Kidney glomerular epithelial cell (primary cell): ENCODE results near the gene RNASE2.
"Not testable (repeated sequence)": the region's sequence is repeated elsewhere in the genome, so short reads cannot be mapped to it uniquely, and the experiment has no call there.

ENCODE experiments used
- DNase-seq: peaks from one replicate; lab custom pipeline; 2025; lab: John Stamatoyannopoulos, UW

Gene RNASE2

DNA sequence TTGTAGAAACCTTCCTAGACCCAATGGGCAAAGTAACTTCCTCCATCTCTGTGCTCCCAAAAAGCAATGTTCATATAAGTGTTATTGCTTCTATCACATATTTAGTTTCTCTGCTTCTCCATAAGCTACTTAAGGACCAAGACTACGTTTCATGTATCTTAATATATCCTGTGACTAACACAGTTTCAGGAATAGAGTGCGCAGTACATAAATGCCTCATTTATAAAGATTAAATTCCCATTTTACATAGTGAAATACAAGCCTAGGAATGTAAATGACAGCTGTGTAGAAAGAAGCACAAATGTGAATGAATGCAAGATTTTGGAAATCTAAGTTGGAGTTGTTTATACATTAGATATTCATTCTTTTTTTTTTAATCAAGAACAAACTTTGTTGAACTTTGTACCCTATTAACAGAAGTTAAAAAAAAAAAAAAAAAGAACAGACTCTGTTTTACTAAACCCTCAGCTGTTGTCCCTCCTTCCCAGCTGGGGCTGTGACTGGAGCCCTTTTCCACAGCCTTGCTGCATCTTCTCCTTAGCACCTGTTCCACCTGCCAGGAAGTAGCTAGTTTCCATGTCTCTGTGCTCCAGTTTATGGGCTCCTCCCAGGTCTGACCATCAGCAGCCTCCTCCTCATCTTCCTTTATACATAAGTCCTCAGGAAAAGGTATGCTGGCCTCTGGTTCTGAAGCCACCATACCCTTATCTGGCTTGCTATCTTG lies 27.5 kb downstream of the RNASE2 start:
- no peak for DNase-seq

DNA sequence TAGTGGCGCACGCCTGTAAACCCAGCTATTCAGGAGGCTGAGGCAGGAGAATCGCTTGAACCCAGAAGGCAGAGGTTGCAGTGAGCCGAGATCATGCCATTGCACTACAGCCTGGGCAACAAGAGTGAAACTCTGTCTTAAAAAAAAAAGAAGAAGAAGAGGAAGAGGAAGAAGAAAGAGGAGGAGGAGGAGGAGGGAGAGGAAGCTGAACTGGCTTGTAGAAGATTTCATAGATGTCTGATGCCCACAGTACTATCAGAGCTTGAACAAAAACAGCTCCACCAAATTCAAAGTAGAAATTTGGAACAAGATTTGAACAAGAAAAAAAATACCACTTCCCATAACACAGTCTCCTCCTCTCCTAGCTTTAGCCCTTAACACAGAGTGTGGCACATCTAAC lies 30.4 kb downstream of the RNASE2 start:
- not testable (repeated sequence) for DNase-seq

DNA sequence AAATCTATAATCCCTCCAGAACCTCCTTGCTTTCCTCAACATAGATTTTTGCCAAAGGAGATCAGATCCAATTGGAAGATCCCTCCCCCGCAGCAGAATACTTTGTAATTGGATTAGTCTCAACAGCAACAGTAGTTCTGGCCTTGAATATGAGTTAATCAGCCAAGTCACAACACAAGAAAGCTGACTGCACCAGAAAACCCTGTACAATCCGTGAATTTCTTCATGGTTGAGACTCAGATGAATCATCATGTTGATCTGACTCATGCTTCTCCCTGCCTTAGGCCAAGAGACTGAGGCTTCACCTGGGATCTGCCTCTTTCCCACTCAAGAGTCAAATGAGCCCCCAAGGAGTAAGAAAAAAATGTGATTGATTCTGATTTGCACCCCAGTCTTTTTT lies 31.5 kb downstream of the RNASE2 start:
- DNase-seq = peak; percentile 89

DNA sequence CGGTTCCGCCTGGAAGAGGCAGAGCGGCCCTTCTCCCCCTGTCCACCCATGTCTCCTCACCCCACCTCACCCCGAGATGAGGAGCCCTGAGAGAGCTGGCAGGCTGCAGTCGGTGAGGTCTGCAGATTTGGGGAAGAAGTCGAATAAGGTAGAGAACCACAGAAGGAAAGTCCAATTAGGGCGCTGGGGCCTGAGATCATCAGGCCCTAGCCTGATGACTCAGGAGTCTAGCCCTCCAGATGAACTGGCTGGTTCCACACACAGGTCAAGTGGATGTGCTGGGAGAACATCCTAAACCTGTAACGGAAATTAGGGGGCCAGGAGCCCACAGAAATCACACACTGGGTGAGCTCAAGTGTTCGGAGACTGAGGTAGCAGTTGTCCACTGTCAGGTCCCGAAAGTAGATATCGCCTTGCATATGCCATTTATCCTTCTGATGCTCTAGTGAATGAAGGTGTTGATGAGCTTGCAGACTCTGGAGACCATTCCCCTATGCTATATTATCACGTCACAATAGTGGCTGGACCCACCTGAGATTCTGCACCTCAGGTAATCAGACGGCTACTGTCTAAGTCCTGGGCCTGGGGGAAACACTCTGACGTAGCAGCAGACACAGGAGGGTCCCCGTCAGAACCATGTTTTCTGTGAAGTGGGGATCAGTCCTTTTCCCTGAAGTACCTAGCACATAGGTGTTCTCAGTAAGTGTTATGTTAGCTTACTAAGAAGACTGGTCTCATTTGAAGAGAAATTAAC lies 33.6 kb downstream of the RNASE2 start:
- no peak for DNase-seq

DNA sequence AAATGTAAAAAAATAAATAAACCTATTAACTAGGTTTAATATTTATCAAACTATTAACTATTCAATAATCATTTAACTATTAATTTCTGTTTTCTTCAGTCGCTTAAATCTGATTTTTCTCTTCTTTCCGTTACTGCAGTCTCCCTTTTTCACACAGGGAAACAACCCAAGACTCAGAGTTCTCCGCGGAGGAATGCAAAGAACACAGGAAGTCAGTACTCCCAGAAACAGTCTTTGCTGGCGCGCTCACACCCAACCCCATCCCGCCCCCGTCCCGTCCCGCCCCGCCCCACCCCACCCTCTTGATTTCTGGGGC lies 34.1 kb downstream of the RNASE2 start:
- no peak for DNase-seq

DNA sequence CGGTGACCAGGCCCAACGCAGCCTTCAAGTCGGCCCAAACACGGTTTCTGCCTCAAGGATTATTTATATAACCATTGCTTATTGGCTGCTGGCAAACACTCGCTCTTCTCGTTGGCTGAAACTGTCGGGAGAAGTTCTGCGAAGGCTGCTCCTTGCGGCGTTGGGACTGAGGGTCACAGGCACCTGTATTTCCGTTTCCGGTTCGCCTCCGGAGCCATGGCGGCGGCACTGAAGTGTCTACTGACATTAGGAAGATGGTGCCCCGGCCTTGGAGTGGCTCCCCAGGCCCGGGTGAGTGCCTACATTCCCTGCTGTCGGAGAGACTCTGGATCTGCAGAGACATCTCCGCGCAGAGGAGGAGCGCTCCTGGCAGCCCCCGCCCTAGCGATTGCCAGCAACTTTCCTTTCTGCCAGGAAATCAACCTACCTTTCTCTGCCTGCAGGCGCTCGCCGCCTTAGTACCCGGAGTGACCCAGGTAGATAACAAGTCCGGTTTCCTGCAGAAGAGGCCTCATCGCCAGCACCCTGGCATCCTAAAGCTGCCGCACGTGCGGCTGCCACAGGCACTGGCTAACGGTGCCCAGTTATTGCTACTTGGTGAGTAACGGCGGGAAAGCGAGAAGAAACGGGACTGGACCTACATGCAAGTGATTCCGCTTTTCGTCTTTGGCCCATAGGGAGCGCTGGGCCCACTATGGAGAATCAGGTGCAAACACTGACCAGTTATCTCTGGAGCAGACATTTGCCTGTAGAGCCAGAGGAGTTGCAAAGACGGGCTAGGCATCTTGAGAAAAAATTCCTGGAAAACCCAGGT lies 34.7 kb downstream of the RNASE2 start, which contains the start of gene METTL17:
TSS of gene METTL17 (plus strand) at position 194 of the 814 bp plus-strand sequence. CDS start at position 217, 23 bp downstream.
- peak; percentile 97 for DNase-seq

DNA sequence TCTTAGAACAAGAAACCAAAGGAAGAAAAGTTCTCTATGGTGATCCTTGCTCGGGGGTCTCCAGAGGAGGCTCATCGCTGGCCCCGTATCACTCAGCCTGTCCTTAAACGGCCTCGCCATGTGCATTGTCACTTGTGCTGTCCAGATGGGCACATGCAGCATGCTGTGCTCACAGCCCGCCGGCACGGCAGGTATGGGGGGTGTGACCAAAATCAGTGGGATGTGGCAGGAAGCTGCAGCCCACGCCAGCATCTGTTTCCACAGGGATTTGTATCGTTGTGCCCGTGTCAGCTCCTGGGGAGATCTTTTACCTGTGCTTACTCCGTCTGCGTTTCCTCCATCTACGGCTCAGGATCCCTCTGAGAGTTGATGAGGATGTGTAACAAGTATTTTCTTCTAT lies 41.2 kb downstream of the RNASE2 start:
- DNase-seq = no peak

DNA sequence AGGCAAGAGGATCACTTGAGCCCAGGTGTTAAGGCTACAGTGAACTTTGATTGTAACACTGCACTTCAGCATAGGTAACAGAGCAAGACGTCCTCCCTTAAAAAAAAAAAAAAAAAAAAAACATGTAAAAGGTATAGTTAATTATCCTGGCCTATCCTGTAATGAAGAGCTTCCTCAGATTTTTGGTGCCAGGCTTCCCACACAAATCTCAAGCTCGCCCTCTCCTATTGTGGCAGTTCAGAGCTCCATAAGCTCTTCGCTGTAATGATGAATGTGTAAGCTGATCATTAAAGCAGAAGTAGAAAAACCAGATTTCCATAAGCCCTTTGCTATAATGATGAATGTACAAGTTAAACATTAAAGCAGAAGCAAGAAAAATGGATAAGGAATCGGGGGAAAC lies 41.8 kb downstream of the RNASE2 start:
- DNase-seq = no peak

DNA sequence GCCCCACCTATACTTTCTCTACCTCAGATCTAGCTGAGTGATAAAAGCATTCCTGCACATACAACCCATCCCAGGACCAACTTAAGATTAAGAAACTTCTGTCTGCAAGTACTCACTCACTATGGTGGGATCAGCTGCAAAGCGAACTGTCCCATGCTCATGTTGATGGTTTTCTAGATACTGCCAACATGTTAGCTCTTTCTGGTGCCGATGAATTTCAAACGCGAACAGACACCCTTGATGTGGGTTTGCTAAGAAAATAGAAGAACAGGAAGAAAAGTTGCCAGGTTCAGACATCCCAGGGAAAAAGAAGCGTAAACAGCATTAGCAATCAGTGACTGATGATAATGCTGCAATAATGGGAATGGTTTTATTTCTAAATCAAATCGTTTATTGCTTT lies 42.3 kb downstream of the RNASE2 start:
- DNase-seq = no peak

DNA sequence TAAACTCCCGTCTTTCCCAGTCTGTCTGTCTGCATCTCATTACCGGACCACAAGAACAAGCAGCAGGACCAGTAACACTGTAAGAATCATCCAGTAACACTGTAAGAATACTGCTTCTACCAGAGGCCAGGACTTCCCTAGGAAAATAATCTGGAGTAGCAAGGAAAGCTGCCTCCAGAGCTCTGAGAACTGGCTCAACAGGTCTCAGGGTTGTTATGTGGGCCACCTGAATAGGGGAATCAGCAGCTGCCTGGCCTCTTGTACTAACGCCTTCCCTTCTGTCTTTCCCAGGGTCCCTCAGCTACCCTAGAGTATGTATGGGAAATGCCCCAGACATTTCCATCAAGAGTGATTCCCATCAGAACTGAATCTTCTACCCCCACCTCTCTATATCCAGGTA lies 42.9 kb downstream of the RNASE2 start:
- DNase-seq = no peak

DNA sequence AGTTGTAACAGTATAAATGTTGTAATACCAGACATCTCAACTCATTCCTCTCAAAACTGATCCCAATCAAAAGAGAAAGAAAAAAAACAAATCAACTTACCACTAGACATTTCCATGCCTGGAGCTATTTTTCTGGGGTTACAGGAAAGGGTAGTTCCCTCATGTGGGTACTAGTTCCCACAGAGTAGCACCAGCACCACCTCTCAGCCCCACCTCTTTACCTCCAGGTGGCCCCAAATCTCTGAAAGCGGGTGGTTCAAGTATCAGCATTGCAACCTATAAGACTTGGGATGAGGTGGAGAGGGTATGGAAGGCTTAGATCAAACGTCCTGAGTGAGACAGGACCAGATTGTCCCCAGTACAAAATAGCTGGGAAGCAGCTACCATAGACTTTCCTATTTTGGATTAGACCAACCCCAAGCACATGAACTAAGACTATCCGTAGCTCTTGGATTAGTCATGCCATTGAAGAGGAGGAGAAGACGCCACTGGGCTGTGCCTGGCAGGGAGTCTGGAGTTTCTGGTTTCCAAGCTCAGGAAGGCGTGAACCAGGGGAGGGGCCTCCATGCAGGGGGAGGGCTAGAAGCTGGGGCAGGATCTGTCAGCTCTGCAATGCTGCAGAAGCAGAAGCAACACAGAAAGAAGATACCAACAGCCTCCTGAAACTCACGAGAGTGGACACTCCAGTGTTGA lies 43.5 kb downstream of the RNASE2 start, which contains the start of gene SLC39A2:
TSS of gene SLC39A2 (plus strand) at position 620 of the 693 bp plus-strand sequence. CDS start 154 bp downstream, outside the sequence.
- DNase-seq = no peak

DNA sequence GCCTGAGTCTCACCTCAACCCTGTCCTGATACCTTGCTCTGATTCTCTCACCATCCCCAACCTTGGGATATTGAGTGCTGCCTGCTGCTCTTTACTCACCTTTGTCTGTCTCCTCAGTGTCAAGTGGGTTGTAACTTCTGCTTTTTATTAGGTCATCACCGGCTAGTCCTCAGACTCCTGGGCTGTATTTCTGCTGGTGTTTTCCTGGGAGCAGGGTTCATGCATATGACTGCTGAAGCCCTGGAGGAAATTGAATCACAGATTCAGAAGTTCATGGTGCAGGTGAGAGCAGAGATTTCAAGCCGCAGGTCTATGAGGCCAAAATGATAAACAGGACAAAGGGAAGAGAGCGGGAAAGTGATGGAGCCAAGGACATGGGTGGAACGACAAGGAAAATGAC lies 44.3 kb downstream of the RNASE2 start:
- DNase-seq = no peak

DNA sequence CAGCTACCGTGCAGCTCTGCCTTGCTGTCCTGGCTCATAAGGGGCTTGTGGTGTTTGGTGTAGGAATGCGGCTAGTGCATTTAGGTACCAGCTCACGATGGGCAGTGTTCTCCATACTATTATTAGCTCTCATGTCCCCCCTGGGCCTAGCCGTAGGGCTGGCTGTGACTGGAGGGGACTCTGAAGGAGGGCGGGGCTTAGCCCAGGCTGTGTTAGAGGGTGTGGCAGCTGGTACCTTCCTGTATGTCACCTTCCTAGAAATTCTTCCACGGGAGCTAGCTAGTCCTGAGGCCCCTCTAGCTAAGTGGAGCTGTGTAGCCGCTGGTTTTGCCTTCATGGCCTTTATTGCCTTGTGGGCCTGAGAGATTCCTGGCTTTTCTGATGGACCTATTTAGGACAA lies 45.9 kb downstream of the RNASE2 start:
- no peak for DNase-seq

DNA sequence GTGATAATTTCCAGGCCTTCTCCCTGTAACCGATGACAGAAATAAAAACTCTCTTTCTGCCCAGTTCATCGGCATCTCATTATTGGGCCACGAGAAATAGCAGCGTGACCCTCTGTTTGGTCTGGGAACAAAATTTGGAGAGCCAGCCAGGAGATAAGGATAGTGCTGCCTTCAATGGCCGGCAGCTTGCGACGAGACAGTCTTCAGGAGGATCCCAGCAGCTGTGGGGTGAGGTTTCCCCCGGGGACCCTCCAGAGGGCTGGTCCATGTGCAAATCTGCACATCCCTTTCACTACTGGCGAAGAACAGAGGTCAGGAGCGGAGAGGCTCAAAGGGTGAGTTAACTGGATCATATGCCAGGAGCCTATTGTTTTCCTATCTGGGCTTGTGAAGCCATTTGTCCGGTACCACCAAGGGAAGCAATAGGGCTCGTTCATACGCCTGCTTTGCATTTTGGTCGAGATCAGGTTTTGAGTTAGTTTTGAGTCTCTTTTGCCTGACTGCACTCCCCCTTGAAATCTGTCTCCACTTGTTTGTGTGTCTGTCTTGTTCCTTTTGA lies 48.6 kb downstream of the RNASE2 start:
- DNase-seq = no peak
